ENCODE data around the gene PCSK4.

The PCSK4 gene

DNA sequence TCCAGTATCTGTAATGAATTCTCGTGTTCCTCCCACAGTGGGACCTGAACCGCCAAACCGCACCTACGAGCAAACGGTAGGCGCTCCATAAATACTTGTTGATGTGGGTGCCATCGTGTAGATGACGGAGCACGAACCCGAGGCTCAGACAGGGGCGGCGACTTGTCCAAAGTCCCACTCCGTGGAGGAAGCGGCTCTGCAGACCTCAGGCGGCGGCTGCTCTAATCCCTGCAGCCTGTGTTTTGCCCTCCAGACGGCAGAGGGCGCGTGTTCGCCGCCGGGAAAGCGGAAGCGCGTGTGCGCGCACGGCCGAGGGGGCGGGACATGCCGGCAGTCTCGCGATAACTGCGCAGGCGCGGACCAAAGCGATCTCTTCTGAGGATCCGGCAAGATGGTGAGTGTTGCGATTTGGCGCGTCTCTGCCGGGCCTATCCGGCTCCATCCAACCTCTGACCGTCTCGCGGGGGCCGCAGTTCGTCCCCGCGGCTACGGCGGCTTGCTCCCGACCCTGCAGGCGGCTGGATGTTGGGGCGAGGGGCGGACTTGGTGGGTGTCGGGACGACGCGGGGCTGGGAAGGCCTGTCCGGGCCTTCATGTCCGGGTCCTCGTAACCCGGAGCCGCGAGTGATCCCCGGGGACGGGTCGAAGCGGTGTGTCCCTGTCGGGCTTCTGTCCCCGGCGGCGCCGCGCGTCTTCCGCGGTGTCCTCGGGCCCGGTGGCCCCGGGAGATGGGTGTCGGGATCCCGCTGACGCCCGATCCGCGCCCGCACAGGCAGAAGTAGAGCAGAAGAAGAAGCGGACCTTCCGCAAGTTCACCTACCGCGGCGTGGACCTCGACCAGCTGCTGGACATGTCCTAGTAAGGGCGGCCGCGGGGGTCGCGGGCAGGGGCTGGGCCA lies 51.9 kb downstream of the PCSK4 start, which contains the start of gene RPS15:
TSS of gene RPS15 (plus strand) at position 362 of the 898 bp plus-strand sequence. CDS start at position 392, 30 bp downstream.
- peak; percentile 92 to 93 for DNase-seq (ENCODE audit: low read depth in 2 of 2)

DNA sequence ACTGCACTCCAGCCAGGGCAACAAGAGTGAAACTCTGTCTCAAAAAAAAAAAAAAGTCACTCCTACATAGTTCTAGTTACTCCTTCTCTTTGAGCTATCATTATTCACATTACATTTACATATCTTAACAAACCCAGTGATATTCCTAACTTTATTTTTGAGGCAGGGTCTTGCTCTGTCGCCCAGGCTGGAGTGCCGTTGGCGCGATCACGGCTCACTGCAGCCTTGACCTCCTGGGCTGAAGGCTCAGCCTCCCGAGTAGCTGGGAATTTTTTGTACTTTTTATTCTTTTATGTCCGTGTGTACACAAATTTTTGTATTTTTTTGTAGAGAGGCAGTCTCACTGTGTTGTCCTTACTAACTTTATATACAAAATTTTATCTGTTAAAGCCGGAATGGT lies 52.5 kb downstream of the PCSK4 start:
- DNase-seq (ENCODE audit: low read depth in 2 of 2) = no peak

DNA sequence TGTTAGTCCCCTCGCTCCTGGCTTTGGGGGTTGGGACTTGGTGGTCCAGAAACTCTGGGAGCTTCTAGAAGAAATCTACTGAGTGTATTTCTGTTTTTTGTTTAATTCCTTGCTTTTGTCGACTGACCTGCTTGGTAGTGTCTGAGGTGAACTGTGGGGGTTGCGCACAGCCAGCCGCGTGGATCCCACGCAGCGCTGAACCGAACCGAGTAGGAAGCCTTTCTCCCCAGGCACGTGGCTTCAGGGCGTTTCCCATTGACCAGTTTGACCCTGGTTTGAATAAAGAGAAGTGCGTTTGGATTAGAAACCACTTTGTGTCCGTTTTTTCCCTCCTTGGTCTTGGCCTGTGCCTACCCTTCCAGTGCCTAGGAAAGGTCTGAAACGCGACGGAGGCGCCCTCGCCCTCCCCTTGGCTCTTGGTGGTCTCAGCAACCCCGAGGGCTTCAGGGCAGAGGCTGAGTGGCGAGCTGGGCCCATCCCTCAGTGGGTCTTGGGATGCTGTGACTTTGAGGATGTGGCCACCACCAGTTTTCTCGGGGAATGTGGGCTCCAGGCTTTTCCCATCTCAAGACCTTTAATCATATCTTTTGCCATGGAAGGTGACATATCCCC lies 54.7 kb downstream of the PCSK4 start:
- no peak for DNase-seq (ENCODE audit: low read depth in 2 of 2)

DNA sequence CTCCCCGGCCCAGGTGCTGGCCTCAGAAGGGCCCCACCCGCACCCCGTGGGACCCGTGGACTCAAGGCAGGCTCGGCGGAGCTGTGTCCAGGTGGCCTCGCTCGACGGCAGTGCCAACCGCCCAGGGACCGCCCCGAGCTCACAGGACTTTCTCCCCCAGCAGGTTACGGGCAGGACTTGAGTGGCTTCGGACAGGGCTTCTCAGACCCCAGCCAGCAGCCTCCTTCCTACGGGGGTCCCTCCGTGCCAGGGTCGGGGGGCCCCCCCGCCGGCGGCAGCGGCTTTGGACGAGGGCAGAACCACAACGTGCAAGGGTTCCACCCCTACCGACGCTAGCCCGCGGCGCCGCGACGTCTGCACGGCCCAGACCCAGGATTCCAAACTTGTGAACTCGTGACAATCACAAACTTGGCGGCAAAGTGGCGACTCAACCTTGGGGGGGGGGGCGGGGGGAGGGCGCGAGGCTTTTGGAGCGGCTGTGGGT lies 55.5 kb downstream of the PCSK4 start:
- DNase-seq (ENCODE audit: low read depth in 2 of 2) = no peak

DNA sequence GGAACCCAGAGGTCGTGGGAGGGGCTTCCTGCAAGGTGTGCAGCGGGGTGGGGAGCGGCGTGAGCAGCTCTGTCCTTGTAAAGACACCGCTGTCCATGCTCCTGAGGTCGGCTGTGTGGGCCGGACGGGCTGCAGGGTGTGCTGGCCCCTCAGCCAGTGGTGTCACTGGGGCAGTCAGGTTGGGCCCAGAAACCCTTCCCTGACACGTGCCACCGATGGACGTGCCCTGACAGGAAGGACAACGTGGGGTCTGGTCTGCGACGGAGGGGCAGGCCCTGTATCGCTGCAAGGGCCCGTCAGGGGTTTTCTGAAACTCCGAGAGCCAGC lies 56.1 kb downstream of the PCSK4 start:
- DNase-seq (ENCODE audit: low read depth in 2 of 2) = no peak

DNA sequence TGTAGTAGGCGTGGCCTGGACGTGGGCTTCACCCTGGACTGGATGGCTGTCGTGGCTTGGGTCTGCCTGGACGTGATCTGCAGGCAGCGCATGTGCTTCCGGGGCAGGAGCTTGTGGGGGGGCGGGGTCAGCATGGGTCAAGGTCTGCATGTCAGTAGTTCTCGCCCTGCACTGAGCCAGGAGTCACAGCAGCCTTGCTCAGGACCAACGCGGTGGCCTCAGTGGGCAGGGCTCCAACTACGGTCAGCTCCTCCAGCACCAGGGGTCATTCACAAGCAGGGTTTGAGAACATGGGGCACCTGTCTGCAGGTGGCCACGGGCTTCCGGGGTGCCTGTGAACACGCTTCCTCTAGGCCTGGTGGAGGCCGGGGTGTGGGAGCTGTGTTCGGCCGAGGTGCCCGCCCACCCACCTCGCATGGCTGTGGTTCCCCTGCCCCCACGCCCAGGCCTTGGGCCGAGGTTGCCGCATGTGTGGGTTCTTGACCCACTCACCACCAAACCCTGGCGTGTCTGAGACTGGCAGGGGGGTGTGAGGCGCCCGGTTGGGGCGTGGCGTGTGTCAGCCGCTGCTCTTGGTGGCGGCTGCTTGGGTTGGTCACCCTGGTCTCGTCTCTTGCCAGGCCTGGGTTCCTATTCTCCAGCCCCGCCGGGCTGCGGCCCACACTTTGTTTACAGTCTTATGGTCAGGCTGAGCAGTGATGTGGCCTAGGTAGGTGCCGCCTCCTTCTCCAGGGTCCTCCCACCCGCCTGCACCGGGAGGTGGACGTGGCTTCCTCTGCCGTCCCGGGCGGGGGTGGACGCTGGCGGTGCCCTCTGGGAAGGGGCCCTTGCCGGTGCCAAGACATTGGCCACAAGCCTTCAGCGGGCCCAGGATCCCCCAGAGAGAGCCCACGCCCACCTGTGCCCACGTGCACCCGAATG lies 56.8 kb downstream of the PCSK4 start:
- DNase-seq (ENCODE audit: low read depth in 2 of 2) = no peak

DNA sequence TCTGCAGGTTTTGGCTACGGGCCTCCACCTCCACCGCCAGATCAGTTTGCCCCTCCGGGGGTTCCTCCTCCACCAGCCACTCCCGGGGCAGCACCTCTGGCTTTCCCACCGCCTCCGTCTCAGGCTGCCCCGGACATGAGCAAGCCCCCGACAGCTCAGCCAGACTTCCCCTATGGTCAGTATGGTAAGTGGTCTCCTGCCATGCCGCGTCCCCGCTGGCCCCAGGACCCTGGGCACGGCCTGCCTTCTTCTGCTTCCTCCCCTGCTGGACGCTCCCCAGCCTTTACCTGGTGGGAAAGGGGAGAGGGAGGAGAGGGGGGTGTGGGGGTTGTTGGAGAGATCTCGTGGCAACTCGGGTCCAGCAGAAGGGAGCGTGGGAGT lies 57.7 kb downstream of the PCSK4 start:
- no peak for DNase-seq (ENCODE audit: low read depth in 2 of 2)

DNA sequence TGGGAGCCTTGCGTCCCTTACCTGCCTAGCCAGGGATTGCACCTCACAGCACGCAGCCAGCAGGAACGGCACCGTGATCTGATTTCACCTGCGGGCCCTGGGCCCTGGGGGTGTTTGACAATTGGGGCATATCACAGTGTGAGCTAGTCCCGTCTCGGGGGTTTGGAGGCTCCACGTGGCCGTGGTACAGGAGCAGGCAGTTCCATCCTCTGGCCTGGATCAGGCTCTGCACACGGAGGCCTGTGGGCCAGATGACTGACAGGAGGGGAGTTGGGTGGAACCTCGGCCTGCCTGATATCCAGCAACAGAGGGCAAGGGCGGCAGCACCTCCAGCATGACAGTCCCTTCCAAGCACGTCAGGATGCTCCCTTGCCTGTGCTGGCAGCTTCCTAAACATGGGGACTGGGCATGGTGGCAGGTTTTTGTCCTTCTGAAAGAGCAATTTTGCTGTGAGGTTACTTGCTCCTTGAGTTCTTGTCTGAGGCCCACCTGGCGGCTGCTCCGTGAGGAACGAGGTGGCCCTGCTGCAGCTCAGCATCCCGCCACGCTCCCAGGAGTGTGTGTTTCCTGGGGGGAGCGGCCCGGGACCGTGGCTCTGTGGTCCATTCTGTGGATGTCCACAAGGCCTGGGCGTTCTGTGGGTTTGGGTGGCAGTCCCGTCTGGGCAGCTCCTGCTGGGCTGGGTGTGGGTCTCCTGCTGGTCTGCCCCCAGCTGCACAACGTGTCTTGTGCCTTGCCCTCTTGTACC lies 58.2 kb downstream of the PCSK4 start:
- no peak for DNase-seq (ENCODE audit: low read depth in 2 of 2)

Measured in activated CD4-positive, alpha-beta T cell treated with anti-CD3 and anti-CD28 coated beads for 24 hours (primary cell).